Loucy (cell line): ENCODE results near the gene TMEM89.

ENCODE experiments used
- H2AFZ ChIP-seq: fragments of 200-600 bp; sonication (generic); 2 replicates; pipeline ENCODE4 v1.6.0; 2016; ENCODE audit warnings: antibody characterized with exemption, mild to moderate bottlenecking, low read length, moderate library complexity
- H3F3A ChIP-seq: fragments of 200-600 bp; 2 replicates; pipeline ENCODE4 v1.6.0; 2016; ENCODE audit warnings: antibody characterized with exemption, low read depth, mild to moderate bottlenecking
- H3K27me3 ChIP-seq: fragments of 200-600 bp; sonication (generic); 2 replicates; pipeline ENCODE4 v1.6.1; 2014; ENCODE audit warnings: low read length, mild to moderate bottlenecking; ENCODE audit not compliant: insufficient read depth, poor library complexity, severe bottlenecking
- H3K36me3 ChIP-seq: fragments of 200-600 bp; sonication (generic); 2 replicates; pipeline ENCODE4 v1.6.1; 2016; ENCODE audit warnings: low read length; ENCODE audit not compliant: insufficient read depth
- H3K4me1 ChIP-seq: fragments of 200-600 bp; sonication (generic); 2 replicates; pipeline ENCODE4 v1.5.1; 2014; ENCODE audit warnings: low read length, mild to moderate bottlenecking; ENCODE audit not compliant: insufficient read depth, poor library complexity, severe bottlenecking
- H3K4me2 ChIP-seq: fragments of 200-600 bp; sonication (generic); 2 replicates; pipeline ENCODE4 v1.6.0; 2014; ENCODE audit warnings: antibody characterized with exemption, low read length, low read depth, mild to moderate bottlenecking; ENCODE audit not compliant: poor library complexity, severe bottlenecking
- H3K4me3 ChIP-seq: fragments of 200-600 bp; sonication (generic); 2 replicates; pipeline ENCODE4 v1.5.1; 2014; ENCODE audit warnings: low read length, mild to moderate bottlenecking, mixed read lengths; ENCODE audit not compliant: poor library complexity, severe bottlenecking
- H3K79me2 ChIP-seq: fragments of 200-600 bp; sonication (generic); 2 replicates; pipeline ENCODE4 v1.6.1; 2014; ENCODE audit warnings: low read length; ENCODE audit not compliant: insufficient read depth
- H3K9ac ChIP-seq: fragments of 200-600 bp; sonication (generic); 2 replicates; pipeline ENCODE4 v1.6.0; 2014; ENCODE audit warnings: mild to moderate bottlenecking, low read depth, low read length, moderate library complexity; ENCODE audit not compliant: poor library complexity, severe bottlenecking
- H3K9me2 ChIP-seq: fragments of 200-600 bp; sonication (generic); replicated peaks from 2 replicates; pipeline ENCODE4 v1.6.1; 2016; ENCODE audit warnings: low read depth, low read length, mixed read lengths
- H3K9me3 ChIP-seq: fragments of 200-600 bp; sonication (generic); 2 replicates; pipeline ENCODE4 v1.6.1; 2014; ENCODE audit warnings: mild to moderate bottlenecking, antibody characterized with exemption, low read length, low read depth; ENCODE audit not compliant: insufficient read depth
- H4K20me1 ChIP-seq: fragments of 200-600 bp; sonication (generic); 2 replicates; pipeline ENCODE4 v1.6.0; 2014; ENCODE audit warnings: antibody characterized with exemption, low read length, mild to moderate bottlenecking; ENCODE audit not compliant: insufficient read depth, poor library complexity, severe bottlenecking
- CTCF ChIP-seq: fragments of 200-600 bp; sonication (generic); conservative IDR thresholded peaks from 2 replicates; pipeline ENCODE4 v1.5.1; 2014; ENCODE audit warnings: mild to moderate bottlenecking, antibody characterized with exemption, low read length
- EZH2phosphoT487 ChIP-seq: fragments of 200-600 bp; IDR thresholded peaks from 2 replicates; pipeline ENCODE4 v1.6.1; 2018; ENCODE audit warnings: antibody characterized with exemption, mild to moderate bottlenecking, moderate library complexity, borderline replicate concordance

TMEM89 gene

GRCh38 chr3:48617559-48617958 lies 4.0 kb downstream of the TMEM89 start:
- Histone ChIP-seq H4K20me1 (no peaks in the 10 kb centered on the region), H2AFZ (no peak overlapping the region), H3K9ac (no peak overlapping the region), H3K4me1 (no peaks in the 10 kb centered on the region), H3K27me3 (no peaks in the 10 kb centered on the region), H3F3A (no peaks in the 10 kb centered on the region), H3K9me3 (peaks cover 7% of the 10 kb centered on the region; the same call in 1 of the 2 replicates), H3K4me2 (no peak overlapping the region), H3K36me3 (no peaks in the 10 kb centered on the region), H3K79me2 (no peaks in the 10 kb centered on the region), H3K4me3 (no peak overlapping the region), H3K9me2 (no peaks in the 10 kb centered on the region)
- no peak for TF ChIP-seq EZH2phosphoT487
- TF ChIP-seq CTCF, result no peak

- H3K79me2 ChIP-seq, result peaks cover 11% of the 10 kb centered on the region
- no peaks in the 10 kb centered on the region for H3F3A ChIP-seq
- no peaks in the 10 kb centered on the region for H3K27me3 ChIP-seq
- H3K4me3 ChIP-seq, result no peak overlapping the region
- H4K20me1 ChIP-seq, result peaks cover under 1% of the 10 kb centered on the region
- no peaks in the 10 kb centered on the region for H3K36me3 ChIP-seq
- peaks cover 7% of the 10 kb centered on the region; the same call in 1 of the 2 replicates for H3K9me3 ChIP-seq
- H3K4me1 ChIP-seq, result no peaks in the 10 kb centered on the region
- H2AFZ ChIP-seq, result no peak overlapping the region
- H3K9me2 ChIP-seq, result no peaks in the 10 kb centered on the region
- no peak overlapping the region for H3K9ac ChIP-seq
- no peak for TF ChIP-seq CTCF
- TF ChIP-seq EZH2phosphoT487, result no peak
- no peak overlapping the region for H3K4me2 ChIP-seq
Measured at GRCh38 chr3:48614044-48614443, 7.5 kb downstream of the TMEM89 start.

- Histone ChIP-seq H2AFZ (no peak overlapping the region), H3K9ac (no peak overlapping the region), H3K4me1 (peaks cover 13% of the 10 kb centered on the region), H3K4me3 (no peak overlapping the region), H3K36me3 (no peaks in the 10 kb centered on the region), H4K20me1 (peaks cover 8% of the 10 kb centered on the region), H3K27me3 (no peaks in the 10 kb centered on the region), H3K4me2 (no peak overlapping the region), H3K9me3 (peaks cover 5% of the 10 kb centered on the region; the same call in 1 of the 2 replicates), H3K9me2 (no peaks in the 10 kb centered on the region), H3K79me2 (peaks cover 29% of the 10 kb centered on the region), H3F3A (no peaks in the 10 kb centered on the region)
- TF ChIP-seq CTCF, result no peak
- TF ChIP-seq EZH2phosphoT487, result no peak
Measured at GRCh38 chr3:48612309-48612708, 9.3 kb downstream of the TMEM89 start.
